H1 (cell line): ENCODE measurements around the gene UGGT2. TPM values are rescaled to one million over a fixed set of nuclear protein-coding genes. Genes with fewer than 3 reads are reported as not detected.

ENCODE experiments used
- CTCF ChIA-PET: fragments of 300-600 bp; sonication (Branson Sonifier 250); formaldehyde crosslinking; loops from one replicate; lab custom pipeline; 2021; ENCODE audit not compliant: partially characterized antibody; lab: Charles Lee
- POLR2A ChIA-PET: fragments of 300-600 bp; sonication (Branson Sonifier 250); formaldehyde crosslinking; loops from one replicate; lab custom pipeline; 2021; ENCODE audit warnings: inconsistent platforms; ENCODE audit not compliant: partially characterized antibody; lab: Charles Lee
- DNase-seq, 2 experiments: peaks; one replicate each; pipeline versions ENCODE4 v3.0.0 to v3.0.0-alpha.2; 2010 to 2022; ENCODE audit warnings: low spot score in 2 of 2, low read depth in 1 of 2, mixed read lengths in 1 of 2
- FAIRE-seq: peaks from 2 replicates; lab custom pipeline; 2011; peaks lifted over from hg19 to GRCh38; lab: Jason Lieb, UNC
- H2AFZ ChIP-seq: 2 replicates; pipeline ENCODE4 v1.8.1; 2012; ENCODE audit warnings: low read length, inconsistent platforms
- H2AK5ac ChIP-seq: 2 replicates; pipeline ENCODE4 v1.6.1; 2013; ENCODE audit warnings: low read depth, low read length
- H2BK120ac ChIP-seq: replicated peaks from 2 replicates; pipeline ENCODE3; 2013; ENCODE audit warnings: low read depth, low read length, inconsistent platforms
- H2BK12ac ChIP-seq: 2 replicates; pipeline ENCODE4 v1.6.1; 2013; ENCODE audit warnings: low read depth, low read length
- H2BK15ac ChIP-seq: 2 replicates; pipeline ENCODE4 v1.6.1; 2013; ENCODE audit warnings: low read length
- H2BK20ac ChIP-seq: 2 replicates; pipeline ENCODE4 v1.6.1; 2013; ENCODE audit warnings: low read length
- H2BK5ac ChIP-seq: 2 replicates; pipeline ENCODE4 v1.6.1; 2013; ENCODE audit warnings: low read depth, low read length
- H3K14ac ChIP-seq: 2 replicates; pipeline ENCODE4 v1.6.1; 2013; ENCODE audit warnings: inconsistent platforms; ENCODE audit not compliant: insufficient read length
- H3K18ac ChIP-seq: 2 replicates; pipeline ENCODE4 v1.6.1; 2013; ENCODE audit warnings: low read length; ENCODE audit errors: extremely low read depth
- H3K23ac ChIP-seq: 2 replicates; pipeline ENCODE4 v1.6.1; 2013; ENCODE audit warnings: inconsistent platforms; ENCODE audit not compliant: insufficient read length
- H3K23me2 ChIP-seq: 2 replicates; pipeline ENCODE4 v1.6.1; 2013; ENCODE audit warnings: low read depth, low read length
- H3K27ac ChIP-seq: 2 replicates; pipeline ENCODE4 v1.6.1; 2011; ENCODE audit warnings: low read depth, low read length, inconsistent platforms
- H3K27me3 ChIP-seq, 4 experiments: replicated peaks in 1 of 4; 1 replicate in 1 of 4; 2 replicates in 3 of 4; pipeline versions ENCODE4 v1.6.1 to v1.8.1; 2011 to 2013; ENCODE audit warnings: low read length in 3 of 4, mild to moderate bottlenecking in 3 of 4, inconsistent platforms in 2 of 4, mixed read lengths in 2 of 4, moderate library complexity in 1 of 4; ENCODE audit not compliant: control insufficient read depth in 3 of 4, insufficient read depth in 3 of 4; ENCODE audit errors: extremely low read depth in 1 of 4
- H3K36me3 ChIP-seq, 4 experiments: 2 replicates each; pipeline versions ENCODE4 v1.6.1 to v1.8.1; 2011 to 2013; ENCODE audit warnings: mild to moderate bottlenecking in 4 of 4, low read length in 3 of 4, moderate library complexity in 2 of 4, control low read depth in 1 of 4, inconsistent platforms in 1 of 4; ENCODE audit not compliant: insufficient read depth in 4 of 4, control insufficient read depth in 2 of 4
- H3K4ac ChIP-seq: replicated peaks from 2 replicates; pipeline ENCODE3; 2013; ENCODE audit warnings: low read length, low read depth, mixed read lengths, inconsistent platforms; ENCODE audit not compliant: insufficient read length
- H3K4me1 ChIP-seq, 4 experiments: replicated peaks in 1 of 4; 1 replicate in 1 of 4; 2 replicates in 3 of 4; pipeline versions ENCODE4 v1.6.1 to v1.8.1; 2011 to 2013; ENCODE audit warnings: low read length in 3 of 4, inconsistent platforms in 2 of 4, mixed read lengths in 1 of 4; ENCODE audit not compliant: insufficient read depth in 4 of 4, control insufficient read depth in 3 of 4
- H3K4me2 ChIP-seq, 2 experiments: 2 replicates each; pipeline versions ENCODE4 v1.6.1 to v1.8.1; 2011 to 2013; ENCODE audit warnings: low read depth in 2 of 2, low read length in 2 of 2, control low read depth in 1 of 2, inconsistent platforms in 1 of 2, mild to moderate bottlenecking in 1 of 2; ENCODE audit not compliant: insufficient read depth in 1 of 2
- H3K4me3 ChIP-seq, 4 experiments: fragments of 200-600, 300-600 bp in 1 of 4; sonication (generic), shearing (Covaris generic), sonication (Bioruptor Twin) in 1 of 4; 2 replicates each; pipeline versions ENCODE4 v1.5.1 to v1.8.1; 2011 to 2016; ENCODE audit warnings: low read length in 4 of 4, low read depth in 3 of 4, control low read depth in 2 of 4, inconsistent platforms in 2 of 4, mild to moderate bottlenecking in 2 of 4, mixed read lengths in 1 of 4, moderate library complexity in 1 of 4; ENCODE audit not compliant: insufficient read depth in 2 of 4; ENCODE audit errors: extremely low read depth in 1 of 4
- H3K56ac ChIP-seq: replicated peaks from 2 replicates; pipeline ENCODE3; 2013; ENCODE audit warnings: low read depth, mild to moderate bottlenecking, mixed read lengths, low read length, inconsistent platforms; ENCODE audit not compliant: insufficient read length
- H3K79me1 ChIP-seq: 2 replicates; pipeline ENCODE4 v1.6.1; 2013; ENCODE audit warnings: low read depth, low read length, control low read depth
- H3K79me2 ChIP-seq, 2 experiments: 2 replicates each; pipeline versions ENCODE4 v1.6.1 to v1.8.1; 2012 to 2013; ENCODE audit warnings: low read length in 2 of 2, mild to moderate bottlenecking in 2 of 2, inconsistent platforms in 1 of 2; ENCODE audit not compliant: insufficient read depth in 2 of 2, control insufficient read depth in 1 of 2
- H3K9ac ChIP-seq, 4 experiments: replicated peaks in 1 of 4; 1 replicate in 1 of 4; 2 replicates in 3 of 4; pipeline versions ENCODE4 v1.6.1 to v1.8.1; 2011 to 2013; ENCODE audit warnings: low read depth in 3 of 4, low read length in 3 of 4, control low read depth in 2 of 4, mild to moderate bottlenecking in 2 of 4, moderate library complexity in 2 of 4, inconsistent platforms in 1 of 4; ENCODE audit errors: extremely low read depth in 1 of 4
- H3K9me3 ChIP-seq, 2 experiments: 2 replicates each; pipeline versions ENCODE4 v1.6.1 to v1.8.1; 2012 to 2013; ENCODE audit warnings: mild to moderate bottlenecking in 2 of 2, moderate library complexity in 2 of 2, control low read depth in 1 of 2, inconsistent platforms in 1 of 2, low read depth in 1 of 2, low read length in 1 of 2, mixed read lengths in 1 of 2; ENCODE audit not compliant: insufficient read depth in 2 of 2
- H4K20me1 ChIP-seq, 2 experiments: replicated peaks in 1 of 2; 2 replicates each; pipeline versions ENCODE3 to v1.8.1; 2011 to 2013; ENCODE audit warnings: inconsistent platforms in 2 of 2, low read length in 2 of 2, mild to moderate bottlenecking in 1 of 2; ENCODE audit not compliant: insufficient read depth in 2 of 2, control insufficient read depth in 1 of 2
- H4K5ac ChIP-seq: 2 replicates; pipeline ENCODE4 v1.6.1; 2013; ENCODE audit warnings: low read length, low read depth, mixed read lengths, inconsistent platforms; ENCODE audit not compliant: insufficient read length
- H4K8ac ChIP-seq: 2 replicates; pipeline ENCODE4 v1.8.0; 2013; ENCODE audit warnings: mild to moderate bottlenecking, moderate library complexity, low read length, inconsistent platforms; ENCODE audit not compliant: insufficient read depth; ENCODE audit errors: extremely low read depth
- H4K91ac ChIP-seq: replicated peaks from 2 replicates; pipeline ENCODE3; 2013; ENCODE audit warnings: low read length, mixed read lengths, inconsistent platforms; ENCODE audit not compliant: insufficient read length
- ATF2 ChIP-seq: IDR thresholded peaks from 2 replicates; pipeline ENCODE4 v1.6.1; 2012; ENCODE audit warnings: low read length, inconsistent platforms
- BCL11A ChIP-seq, 2 experiments: IDR thresholded peaks; one replicate each; pipeline ENCODE4 v1.6.1; 2011; ENCODE audit warnings: low read depth in 2 of 2, low read length in 2 of 2, mild to moderate bottlenecking in 2 of 2
- CTBP2 ChIP-seq: IDR thresholded peaks from 2 replicates; pipeline ENCODE4 v1.7.0; 2011; ENCODE audit warnings: borderline replicate concordance, mild to moderate bottlenecking, moderate library complexity, mixed read lengths, low read length; ENCODE audit not compliant: insufficient read depth, insufficient read length
- EZH2 ChIP-seq: fragments of 200-600 bp; sonication (generic); IDR thresholded peaks from 2 replicates; pipeline ENCODE4 v1.7.1; 2012; ENCODE audit warnings: low read depth, mild to moderate bottlenecking, moderate library complexity, low read length, inconsistent platforms; ENCODE audit not compliant: severe bottlenecking
- HDAC6 ChIP-seq: IDR thresholded peaks from one replicate; pipeline ENCODE4 v1.7.1; 2012; ENCODE audit warnings: low read depth, mild to moderate bottlenecking, inconsistent platforms, low read length, moderate library complexity
- JUN ChIP-seq: IDR thresholded peaks from 2 replicates; pipeline ENCODE4 v1.6.1; 2011; ENCODE audit warnings: low read depth, mild to moderate bottlenecking, improper control_type of control experiment, low read length
- JUND ChIP-seq: IDR thresholded peaks from 2 replicates; pipeline ENCODE4 v1.6.1; 2011; ENCODE audit warnings: mild to moderate bottlenecking, improper control_type of control experiment, low read length
- MAX ChIP-seq: IDR thresholded peaks from 2 replicates; pipeline ENCODE4 v1.6.1; 2012; ENCODE audit warnings: inconsistent platforms
- POU5F1 ChIP-seq: IDR thresholded peaks from 2 replicates; pipeline ENCODE4 v1.6.1; 2011; ENCODE audit warnings: low read depth, mild to moderate bottlenecking, low read length, moderate library complexity
- RAD21 ChIP-seq, 2 experiments: IDR thresholded peaks in 1 of 2; conservative IDR thresholded peaks in 1 of 2; 2 replicates each; pipeline ENCODE4 v1.6.1; 2011; ENCODE audit warnings: low read depth in 2 of 2, low read length in 2 of 2, improper control_type of control experiment in 1 of 2, inconsistent platforms in 1 of 2, mild to moderate bottlenecking in 1 of 2, moderate library complexity in 1 of 2
- RFX5 ChIP-seq: IDR thresholded peaks from 2 replicates; pipeline ENCODE4 v1.6.1; 2011; ENCODE audit warnings: low read depth, low read length, improper control_type of control experiment, borderline replicate concordance
- SIX5 ChIP-seq: IDR thresholded peaks from 2 replicates; pipeline ENCODE4 v1.6.1; 2011; ENCODE audit warnings: mild to moderate bottlenecking, low read depth, low read length
- SP4 ChIP-seq: IDR thresholded peaks from 2 replicates; pipeline ENCODE4 v1.6.1; 2012; ENCODE audit warnings: low read length, inconsistent platforms
- WGBS, 2 experiments: shearing (Covaris generic) in 1 of 2; methylation state at CpG; one replicate each; pipeline versions ENCODE4 v1.1.6 to v1.1.7; 2013 to 2015; ENCODE audit warnings: low lambda C conversion rate in 2 of 2, mixed read lengths in 2 of 2, inconsistent platforms in 1 of 2, low coverage in 1 of 2, missing lambda C conversion rate in 1 of 2; ENCODE audit not compliant: insufficient replicate concordance in 2 of 2, insufficient coverage in 1 of 2, insufficient read length in 1 of 2; ENCODE audit errors: extremely low coverage in 1 of 2, missing lambda C conversion rate in 1 of 2; 5-methylcytosine and 5-hydroxymethylcytosine counted together
- polyA plus RNA-seq, 7 experiments: library from polyadenylated mRNA; depleted of rRNA in 3 of 7; stranded (reverse) in 5 of 7; unstranded in 2 of 7; fragments of >200 nt in 5 of 7; fragments of 200-250 nt in 2 of 7; gene quantifications; 1 replicate in 5 of 7; 2 replicates in 1 of 7; 4 replicates in 1 of 7; pipeline versions ENCODE4 v1.2.1 to v1.2.3, GENCODE V29; 2011 to 2013; ENCODE audit warnings: missing spikeins in 2 of 7, mixed read lengths in 2 of 7
- total RNA-seq: library from RNA; stranded (reverse); fragmentation: NEBNext Ultra II Directional; extraction: Animal tissue kit (Norgen Biotek cat#: 25700); gene quantifications from 2 replicates; pipeline ENCODE4 v1.2.1, GENCODE V29; 2021

The UGGT2 gene
- total and polyA plus RNA-seq, 2 of the 8 experiments (the other 6 are each of a cell fraction or from before 2014, with no cell fraction given): 5.9 to 25.1 TPM

GRCh38 chr13:95788100-95788463, 265.1 kb downstream of the UGGT2 start:
- H3K27ac ChIP-seq: no peak overlapping the region
- POLR2A ChIA-PET: no interaction called here
- TF ChIP-seq CTBP2 (no peak), HDAC6 (no peak), RAD21 (IDR thresholded peaks at IDR 0.05 in 1 of 2, conservative IDR thresholded peaks at IDR 0.05 in 1 of 2; ENCODE audit: low read depth in 2 of 2, low read length in 2 of 2) (no peak), POU5F1 (no peak), BCL11A (IDR thresholded peaks at IDR 0.05; ENCODE audit: low read depth in 2 of 2, low read length in 2 of 2) (no peak), JUN (no peak), JUND (no peak), SP4 (no peak), ATF2 (no peak), EZH2 (no peak), RFX5 (no peak), MAX (no peak), SIX5 (no peak)

More at GRCh38 chr13:95788100-95788463, 265.1 kb downstream of the UGGT2 start:
- Histone ChIP-seq H4K91ac (no peak overlapping the region), H3K56ac (no peak overlapping the region), H3K4me1 (no peaks in the 10 kb centered on the region), H2BK12ac (no peak overlapping the region), H3K23ac (no peak overlapping the region), H3K36me3 (peaks cover 0 to 10% (median 1%) of the 10 kb centered on the region in 4 experiments; a peak in 5 of 8 replicates), H3K9ac (no peak overlapping the region), H3K4ac (no peak overlapping the region), H4K20me1 (no peaks in the 10 kb centered on the region), H3K79me1 (no peaks in the 10 kb centered on the region), H3K9me3 (no peaks in the 10 kb centered on the region), H3K4me2 (no peak overlapping the region), H3K23me2 (no peaks in the 10 kb centered on the region), H3K27me3 (no peaks in the 10 kb centered on the region), H2AFZ (no peak overlapping the region), H3K4me3 (no peak overlapping the region), H3K79me2 (no peaks in the 10 kb centered on the region), H4K8ac (no peak overlapping the region), H2BK120ac (no peak overlapping the region), H4K5ac (no peak overlapping the region), H3K14ac (no peak overlapping the region), H2BK5ac (no peak overlapping the region), H2BK15ac (no peak overlapping the region), H2BK20ac (no peak overlapping the region), H3K18ac (no peak overlapping the region), H2AK5ac (no peak overlapping the region)
- FAIRE-seq: no peak
- DNase-seq: no peak
- 84% methylated on average over 2 of the region's 2 CpGs; no CpG with 5 or more reads in 1 of the 2 experiments for WGBS, 2 experiments
- CTCF ChIA-PET: interaction anchor here (0.9 to 1.8 kb wide), 3 partner anchors 24 to 949 kb away, joined by 3 read pairs; no protein-coding TSS in a partner anchor
